Panc1 (cell line): ENCODE measurements around the gene SCFD1. TPM values are rescaled to one million over a fixed set of nuclear protein-coding genes. Genes with fewer than 3 reads are reported as not detected.

Experiments
- ATAC-seq: fragments of 200-7000 bp; cut with Tn5 transposase; 2 replicates; pipeline ENCODE4 v1.9.1; 2020; ENCODE audit warnings: mild to moderate bottlenecking, moderate library complexity
- BruUV-seq: library from RNA; stranded (reverse); fragments of 400-500 nt; replicated peaks from 2 replicates; lab custom pipeline; 2021; lab: Mats Ljungman, UMichigan
- CTCF ChIA-PET: fragments of 300-600 bp; sonication (Branson Sonifier 250); formaldehyde crosslinking; loops from one replicate; lab custom pipeline; 2022; ENCODE audit warnings: antibody characterized with exemption; lab: Charles Lee
- POLR2A ChIA-PET: fragments of 300-600 bp; sonication (Branson Sonifier 250); formaldehyde crosslinking; loops from one replicate; lab custom pipeline; 2022; ENCODE audit warnings: antibody characterized with exemption; lab: Charles Lee
- DNase-seq: peaks from one replicate; pipeline ENCODE4 v3.0.0-alpha.2; 2010; ENCODE audit warnings: low read depth, low spot score
- H3K27ac ChIP-seq: 2 replicates; pipeline ENCODE4 v1.5.1; 2011; ENCODE audit warnings: mild to moderate bottlenecking, low read length, inconsistent platforms
- H3K27me3 ChIP-seq: fragments of 200-500 bp; sonication (Bioruptor generic); 2 replicates; pipeline ENCODE4 v1.6.0; 2014; ENCODE audit warnings: low read length, inconsistent platforms; ENCODE audit not compliant: control insufficient read depth, insufficient read depth
- H3K36me3 ChIP-seq: fragments of 200-500 bp; sonication (Bioruptor generic); 2 replicates; pipeline ENCODE4 v1.5.1; 2014; ENCODE audit warnings: inconsistent platforms, mild to moderate bottlenecking, low read length, moderate library complexity; ENCODE audit not compliant: control insufficient read depth, insufficient read depth
- H3K4me1 ChIP-seq: 2 replicates; pipeline ENCODE4 v1.5.1; 2011; ENCODE audit warnings: inconsistent platforms, mild to moderate bottlenecking, low read length, moderate library complexity; ENCODE audit not compliant: control insufficient read depth, insufficient read depth
- H3K4me3 ChIP-seq, 2 experiments: 2 replicates each; pipeline ENCODE4 v1.5.1; 2011 to 2012; ENCODE audit warnings: low read depth in 2 of 2, low read length in 2 of 2, mild to moderate bottlenecking in 2 of 2, inconsistent platforms in 1 of 2, moderate library complexity in 1 of 2
- H3K9me3 ChIP-seq: fragments of 200-500 bp; sonication (Bioruptor generic); 2 replicates; pipeline ENCODE4 v1.5.1; 2014; ENCODE audit warnings: low read depth, mild to moderate bottlenecking, inconsistent platforms, low read length, moderate library complexity; ENCODE audit not compliant: control insufficient read depth, insufficient read depth
- CTCF ChIP-seq: fragments of 450-650 bp; IDR thresholded peaks from 2 replicates; pipeline ENCODE4 v1.5.1; 2017; ENCODE audit warnings: mild to moderate bottlenecking
- POLR2AphosphoS5 ChIP-seq: IDR thresholded peaks from 2 replicates; pipeline ENCODE4 v1.6.1; 2012; ENCODE audit warnings: mild to moderate bottlenecking, low read depth, low read length, moderate library complexity
- REST ChIP-seq, 2 experiments: IDR thresholded peaks; 2 replicates each; pipeline ENCODE4 v1.6.1; 2011 to 2012; ENCODE audit warnings: low read depth in 2 of 2, control low read depth in 1 of 2, low read length in 1 of 2, mild to moderate bottlenecking in 1 of 2, moderate library complexity in 1 of 2; ENCODE audit not compliant: insufficient read depth in 1 of 2
- SIN3A ChIP-seq: IDR thresholded peaks from 2 replicates; pipeline ENCODE4 v1.6.1; 2012; ENCODE audit warnings: low read depth, mild to moderate bottlenecking, low read length, moderate library complexity, borderline replicate concordance; ENCODE audit not compliant: insufficient read depth
- TCF7L2 ChIP-seq: IDR thresholded peaks from 2 replicates; pipeline ENCODE4 v1.6.1; 2011; ENCODE audit warnings: mild to moderate bottlenecking, low read depth, low read length, inconsistent platforms
- in situ Hi-C: cut with HindIII; loops from 2 replicates; pipeline ENCODE4 v1.10.0; 2016; ENCODE audit warnings: low sequenced_read_pairs, low pct_unique_long_range_greater_than_20kb
- intact Hi-C: fragments of 100-400 bp; cut with micrococcal nuclease; formaldehyde crosslinking; loops from one replicate; pipeline ENCODE4 v1.10.0; 2022; ENCODE audit not compliant: unreplicated experiment
- total RNA-seq: library from RNA; stranded (reverse); gene quantifications from one replicate; pipeline ENCODE4 v1.2.1, GENCODE V29; 2021; ENCODE audit not compliant: unreplicated experiment

SCFD1 gene
- total RNA-seq, 1 experiment from 2014 or later = 43.8 TPM

- H3K27me3 ChIP-seq = no peaks in the 10 kb centered on the region
- no peaks in the 10 kb centered on the region for H3K9me3 ChIP-seq
- H3K27ac ChIP-seq = no peak overlapping the region
- DNase-seq = no peak
- no peaks in the 10 kb centered on the region; the same call in 1 of the 2 replicates for H3K36me3 ChIP-seq
- in situ Hi-C loops (no loop called here), intact Hi-C loops (no loop called here)
- ChIA-PET CTCF (no interaction called here), POLR2A (no interaction called here)
- no peak overlapping the region for H3K4me3 ChIP-seq
- ATAC-seq = no peak
- no TSS peak for BruUV-seq
- no peak for TF ChIP-seq POLR2AphosphoS5
- no peaks in the 10 kb centered on the region for H3K4me1 ChIP-seq
Measured at GRCh38 chr14:30719137-30719536, 97.0 kb downstream of the SCFD1 start.

GRCh38 chr14:30725763-30726162 lies 103.6 kb downstream of the SCFD1 start:
- TF ChIP-seq SIN3A (no peak), REST (IDR thresholded peaks at IDR 0.05; ENCODE audit: insufficient read depth in 1 of 2, low read depth in 2 of 2, low read length in 1 of 2) (no peak), CTCF (no peak), TCF7L2 (no peak), POLR2AphosphoS5 (no peak)
- no peaks in the 10 kb centered on the region for H3K27me3 ChIP-seq
- in situ Hi-C loops = no loop called here
- no peaks in the 10 kb centered on the region for H3K9me3 ChIP-seq
- no peak overlapping the region for H3K4me3 ChIP-seq
- no peak for DNase-seq
- no peak overlapping the region for H3K27ac ChIP-seq
- ChIA-PET CTCF (no interaction called here), POLR2A (no interaction called here)
- no peaks in the 10 kb centered on the region; the same call in 1 of the 2 replicates for H3K36me3 ChIP-seq
- ATAC-seq = no peak
- no peaks in the 10 kb centered on the region for H3K4me1 ChIP-seq
- intact Hi-C loops = no loop called here
- BruUV-seq = no TSS peak

GRCh38 chr14:30728471-30728870 lies 106.4 kb downstream of the SCFD1 start:
- POLR2A ChIA-PET = no interaction called here
- intact Hi-C loops = no loop called here

More at GRCh38 chr14:30728471-30728870, 106.4 kb downstream of the SCFD1 start:
- no peaks in the 10 kb centered on the region for H3K9me3 ChIP-seq
- no TSS peak for BruUV-seq
- CTCF ChIA-PET = no interaction called here
- no peak overlapping the region for H3K4me3 ChIP-seq
- in situ Hi-C loops = no loop called here
- TF ChIP-seq SIN3A = no peak
- TF ChIP-seq CTCF = no peak
- TF ChIP-seq POLR2AphosphoS5 = no peak
- TF ChIP-seq REST (IDR thresholded peaks at IDR 0.05; ENCODE audit: insufficient read depth in 1 of 2, low read depth in 2 of 2, low read length in 1 of 2) = no peak
- no peak for TF ChIP-seq TCF7L2
- H3K4me1 ChIP-seq = no peaks in the 10 kb centered on the region
- H3K36me3 ChIP-seq = no peaks in the 10 kb centered on the region
- DNase-seq = no peak
- no peak for ATAC-seq
- H3K27me3 ChIP-seq = no peaks in the 10 kb centered on the region
- no peak overlapping the region for H3K27ac ChIP-seq
